Neuron (in vitro differentiated cells): Measurements from ENCODE around the gene STAG1.

Experiments
- H2AFZ ChIP-seq: one replicate; pipeline ENCODE4 v1.6.1; 2013; ENCODE audit warnings: low read depth, mild to moderate bottlenecking, inconsistent platforms, low read length, moderate library complexity
- H3K27me3 ChIP-seq: one replicate; pipeline ENCODE4 v1.6.1; 2013; ENCODE audit warnings: low read length; ENCODE audit not compliant: insufficient read depth
- H3K36me3 ChIP-seq: one replicate; pipeline ENCODE4 v1.6.1; 2013; ENCODE audit warnings: low read length; ENCODE audit not compliant: insufficient read depth
- H3K4me1 ChIP-seq: one replicate; pipeline ENCODE4 v1.6.1; 2013; ENCODE audit warnings: low read length; ENCODE audit not compliant: insufficient read depth
- H3K4me3 ChIP-seq: 2 replicates; pipeline ENCODE4 v1.5.1; 2013; ENCODE audit warnings: mild to moderate bottlenecking, low read length, moderate library complexity
- H3K9me3 ChIP-seq: one replicate; pipeline ENCODE4 v1.6.1; 2013; ENCODE audit warnings: low read length

STAG1 gene

DNA sequence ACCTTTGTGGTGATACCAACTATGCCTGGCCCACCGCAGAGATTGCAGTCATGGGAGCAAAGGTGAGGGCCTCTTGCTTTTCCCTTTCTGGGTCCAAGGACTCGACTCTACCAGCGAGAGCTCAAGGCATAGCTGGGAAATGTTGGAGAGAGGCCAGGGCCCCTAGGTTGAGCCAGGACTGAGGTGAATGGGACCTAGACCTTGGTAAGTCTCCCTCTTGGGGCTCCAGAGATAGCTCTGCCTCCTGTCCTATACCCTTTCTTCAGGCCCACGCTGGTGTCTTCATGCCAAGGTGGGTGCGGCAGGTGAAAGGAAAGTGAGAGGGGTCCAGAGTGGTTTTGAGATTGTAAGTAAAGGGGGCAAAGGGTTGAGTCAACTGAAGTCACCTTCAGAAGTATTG, 424.5 kb downstream of the STAG1 start:
- Histone ChIP-seq H3K4me1 (no peaks in the 10 kb centered on the region), H2AFZ (no peak overlapping the region), H3K4me3 (no peak overlapping the region), H3K9me3 (peaks cover 4% of the 10 kb centered on the region), H3K36me3 (peaks cover 38% of the 10 kb centered on the region), H3K27me3 (no peaks in the 10 kb centered on the region)

GRCh38 chr3:136326316-136326715, 425.9 kb downstream of the STAG1 start:
- Histone ChIP-seq H2AFZ (no peak overlapping the region), H3K9me3 (peaks cover 5% of the 10 kb centered on the region), H3K4me1 (no peaks in the 10 kb centered on the region), H3K27me3 (no peaks in the 10 kb centered on the region), H3K4me3 (no peak overlapping the region), H3K36me3 (peaks cover 38% of the 10 kb centered on the region)

- no peaks in the 10 kb centered on the region for H3K9me3 ChIP-seq
- no peaks in the 10 kb centered on the region for H3K4me1 ChIP-seq
- H3K4me3 ChIP-seq, result no peak overlapping the region
- H3K27me3 ChIP-seq, result no peaks in the 10 kb centered on the region
- peaks cover 16% of the 10 kb centered on the region for H3K36me3 ChIP-seq
- no peak overlapping the region for H2AFZ ChIP-seq
Measured at GRCh38 chr3:136311968-136312367, 440.2 kb downstream of the STAG1 start.

- H3K36me3 ChIP-seq, result peaks cover 12% of the 10 kb centered on the region
- no peaks in the 10 kb centered on the region for H3K9me3 ChIP-seq
- H3K4me3 ChIP-seq, result no peak overlapping the region
- H3K4me1 ChIP-seq, result no peaks in the 10 kb centered on the region
- H3K27me3 ChIP-seq, result no peaks in the 10 kb centered on the region
- no peak overlapping the region for H2AFZ ChIP-seq
Measured at GRCh38 chr3:136311261-136311660, 440.9 kb downstream of the STAG1 start.

DNA sequence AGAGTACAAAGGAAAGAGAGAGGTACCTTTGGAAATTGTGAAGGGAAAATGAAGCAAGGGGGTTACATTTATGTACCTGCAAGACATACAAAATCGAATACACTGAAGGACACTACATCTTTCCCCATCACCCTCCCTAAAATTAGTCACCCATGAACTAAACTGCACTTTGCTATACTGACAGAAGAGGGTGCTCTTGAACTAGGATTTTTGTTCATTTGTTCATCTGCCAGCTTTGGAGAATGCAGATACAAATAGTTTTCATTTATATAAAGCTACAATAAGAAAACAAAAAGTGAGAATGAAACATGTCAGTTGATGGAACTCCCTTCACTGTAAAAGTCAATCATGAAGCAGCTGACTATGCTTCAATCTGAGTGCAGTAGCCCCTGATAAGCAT, 446.3 kb downstream of the STAG1 start:
- no peaks in the 10 kb centered on the region for H3K4me1 ChIP-seq
- H3K4me3 ChIP-seq, result no peak overlapping the region
- H3K36me3 ChIP-seq, result peaks cover 11% of the 10 kb centered on the region
- no peaks in the 10 kb centered on the region for H3K27me3 ChIP-seq
- H2AFZ ChIP-seq, result no peak overlapping the region
- peaks cover 2% of the 10 kb centered on the region for H3K9me3 ChIP-seq

DNA sequence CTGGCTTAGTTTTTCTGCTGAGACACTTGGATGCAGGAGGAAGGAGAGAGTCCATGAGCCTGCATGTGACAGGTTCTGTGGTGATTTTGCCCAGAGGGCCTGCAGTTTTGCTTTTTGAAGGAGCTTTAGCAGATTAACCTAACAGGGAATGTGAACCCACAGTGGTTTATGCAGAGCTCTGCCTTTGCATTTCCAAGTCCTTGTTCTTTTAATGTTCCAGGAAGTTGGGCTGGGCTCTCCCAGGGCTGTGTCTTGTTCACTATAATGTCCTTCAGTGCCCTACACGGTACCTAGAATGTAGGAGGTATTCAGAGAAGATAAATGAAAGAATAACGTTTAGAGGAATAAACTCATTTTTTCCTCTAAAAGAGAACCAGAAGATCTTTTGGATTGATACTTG, 451.7 kb downstream of the STAG1 start:
- Histone ChIP-seq H2AFZ (no peak overlapping the region), H3K36me3 (peaks cover 41% of the 10 kb centered on the region), H3K4me3 (no peak overlapping the region), H3K4me1 (no peaks in the 10 kb centered on the region), H3K9me3 (peaks cover 5% of the 10 kb centered on the region), H3K27me3 (no peaks in the 10 kb centered on the region)

GRCh38 chr3:136297826-136298225, 454.4 kb downstream of the STAG1 start:
- no peak overlapping the region for H2AFZ ChIP-seq
- no peaks in the 10 kb centered on the region for H3K27me3 ChIP-seq
- no peaks in the 10 kb centered on the region for H3K4me1 ChIP-seq
- peaks cover 5% of the 10 kb centered on the region for H3K9me3 ChIP-seq
- H3K4me3 ChIP-seq, result no peak overlapping the region
- H3K36me3 ChIP-seq, result peaks cover 60% of the 10 kb centered on the region

GRCh38 chr3:136296960-136297359, 455.2 kb downstream of the STAG1 start:
- peaks cover 60% of the 10 kb centered on the region for H3K36me3 ChIP-seq
- H2AFZ ChIP-seq, result no peak overlapping the region
- H3K27me3 ChIP-seq, result no peaks in the 10 kb centered on the region
- H3K9me3 ChIP-seq, result peaks cover 5% of the 10 kb centered on the region
- H3K4me1 ChIP-seq, result no peaks in the 10 kb centered on the region
- no peak overlapping the region for H3K4me3 ChIP-seq

GRCh38 chr3:136294176-136294575, 458.0 kb downstream of the STAG1 start:
- Histone ChIP-seq H3K4me3 (no peak overlapping the region), H3K27me3 (no peaks in the 10 kb centered on the region), H2AFZ (no peak overlapping the region), H3K4me1 (no peaks in the 10 kb centered on the region), H3K9me3 (no peaks in the 10 kb centered on the region), H3K36me3 (peaks cover 41% of the 10 kb centered on the region)

DNA sequence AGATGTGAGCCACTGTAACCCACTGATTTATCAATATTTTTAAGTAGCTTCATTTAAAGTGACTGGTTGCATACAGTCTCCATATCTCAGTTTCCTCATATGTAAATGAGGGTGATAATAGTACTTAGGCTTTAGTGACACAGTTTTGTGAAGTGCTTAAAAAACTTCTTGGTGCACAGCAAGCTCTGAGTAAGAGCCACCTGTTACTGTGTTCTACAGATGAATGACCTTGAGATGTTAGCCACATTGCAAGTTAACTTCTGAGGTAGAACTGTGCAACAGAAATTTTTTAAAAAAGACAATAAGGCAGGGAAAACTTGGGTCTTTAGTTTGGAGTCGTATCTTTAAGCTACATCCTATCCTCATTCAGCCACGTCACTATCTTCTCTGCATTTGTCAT, 458.9 kb downstream of the STAG1 start:
- Histone ChIP-seq H3K27me3 (no peaks in the 10 kb centered on the region), H3K36me3 (peaks cover 43% of the 10 kb centered on the region), H2AFZ (no peak overlapping the region), H3K9me3 (no peaks in the 10 kb centered on the region), H3K4me3 (no peak overlapping the region), H3K4me1 (no peaks in the 10 kb centered on the region)

GRCh38 chr3:136292500-136292899, 459.7 kb downstream of the STAG1 start:
- no peak overlapping the region for H3K4me3 ChIP-seq
- H2AFZ ChIP-seq, result no peak overlapping the region
- peaks cover 42% of the 10 kb centered on the region for H3K36me3 ChIP-seq
- H3K4me1 ChIP-seq, result no peaks in the 10 kb centered on the region
- no peaks in the 10 kb centered on the region for H3K9me3 ChIP-seq
- no peaks in the 10 kb centered on the region for H3K27me3 ChIP-seq

- no peaks in the 10 kb centered on the region for H3K27me3 ChIP-seq
- no peaks in the 10 kb centered on the region for H3K4me1 ChIP-seq
- no peak overlapping the region for H2AFZ ChIP-seq
- H3K4me3 ChIP-seq, result no peak overlapping the region
- H3K36me3 ChIP-seq, result peaks cover 39% of the 10 kb centered on the region
- H3K9me3 ChIP-seq, result no peaks in the 10 kb centered on the region
Measured at GRCh38 chr3:136291302-136291701, 460.9 kb downstream of the STAG1 start.
